Peyer's patch (tissue), 4 donors: Measurements from ENCODE around the gene MPC1. TPM values are rescaled to one million over a fixed set of nuclear protein-coding genes. Genes with fewer than 3 reads are reported as not detected.

Experiments
- DNase-seq, 3 donors: peaks; one replicate each; pipeline ENCODE4 v3.0.0-alpha.2; 2017 to 2019
- H3K27ac ChIP-seq, 4 donors: fragments of 200-600 bp; sonication (generic); one replicate each; pipeline ENCODE4 v1.5.1; 2016 to 2019
- H3K27me3 ChIP-seq, 2 donors: fragments of 200-600 bp; sonication (generic); one replicate each; pipeline ENCODE4 v1.5.1; 2019
- H3K36me3 ChIP-seq, 3 donors: fragments of 200-600 bp; sonication (generic); one replicate each; pipeline ENCODE4 v1.5.1; 2016 to 2019
- H3K4me1 ChIP-seq, 4 donors: fragments of 200-600 bp; sonication (generic); one replicate each; pipeline ENCODE4 v1.5.1; 2016 to 2019
- H3K4me3 ChIP-seq, 4 donors: fragments of 200-600 bp; sonication (generic); 1 replicate in 3 of 4; 2 replicates in 1 of 4; pipeline ENCODE4 v1.5.1; 2016 to 2019; ENCODE audit warnings: mild to moderate bottlenecking in 1 of 4
- H3K9me3 ChIP-seq, 4 donors: fragments of 200-600 bp; sonication (generic); one replicate each; pipeline ENCODE4 v1.5.1; 2016 to 2019; ENCODE audit warnings: mild to moderate bottlenecking in 1 of 4
- CTCF ChIP-seq, 6 experiments: fragments of 450-650 bp in 4 of 6; fragments of 200-600 bp in 2 of 6; sonication (generic) in 1 of 6; IDR thresholded peaks; one replicate each; pipeline ENCODE4 v1.5.1; 2017 to 2019; ENCODE audit warnings: antibody characterized with exemption in 6 of 6, mild to moderate bottlenecking in 3 of 6, moderate library complexity in 1 of 6
- POLR2A ChIP-seq, 2 donors: fragments of 450-650 bp; IDR thresholded peaks; one replicate each; pipeline ENCODE4 v1.5.1; 2017; ENCODE audit warnings: antibody characterized with exemption in 2 of 2, mild to moderate bottlenecking in 2 of 2, moderate library complexity in 2 of 2
- total RNA-seq, 4 donors: library from RNA; depleted of rRNA; stranded (reverse); fragments of >200 nt; gene quantifications; one replicate each; pipeline ENCODE4 v1.1.0, GENCODE V29; 2016

MPC1 gene
- total RNA-seq, 4 donors from 2014 or later, result 45.6 to 75.3 (median 59.8) TPM

- H3K4me1 ChIP-seq, result no peaks in the 10 kb centered on the region
- H3K36me3 ChIP-seq, result no peaks in the 10 kb centered on the region
- no peak overlapping the region for H3K4me3 ChIP-seq
- H3K9me3 ChIP-seq, result no peaks in the 10 kb centered on the region
- no peaks in the 10 kb centered on the region for H3K27me3 ChIP-seq
- H3K27ac ChIP-seq, result no peak overlapping the region
- TF ChIP-seq POLR2A (IDR thresholded peaks at IDR 0.05) (no peak), CTCF (IDR thresholded peaks at IDR 0.05) (no peak)
- DNase-seq, result no peak
Measured at GRCh38 chr6:166398348-166398747, 15.6 kb upstream of the MPC1 start.

- H3K9me3 ChIP-seq, result no peaks in the 10 kb centered on the region
- no peaks in the 10 kb centered on the region for H3K36me3 ChIP-seq
- H3K27ac ChIP-seq, result no peak overlapping the region
- TF ChIP-seq POLR2A (IDR thresholded peaks at IDR 0.05), result no peak
- TF ChIP-seq CTCF (IDR thresholded peaks at IDR 0.05), result no peak
- H3K27me3 ChIP-seq, result no peaks in the 10 kb centered on the region
- no peaks in the 10 kb centered on the region for H3K4me1 ChIP-seq
- no peak for DNase-seq
- no peak overlapping the region for H3K4me3 ChIP-seq
Measured at GRCh38 chr6:166397849-166398248, 15.1 kb upstream of the MPC1 start.

GRCh38 chr6:166395778-166396177 is 13.0 kb upstream of the MPC1 start:
- H3K9me3 ChIP-seq, result no peaks in the 10 kb centered on the region
- no peak overlapping the region for H3K4me3 ChIP-seq
- no peak for DNase-seq
- no peaks in the 10 kb centered on the region for H3K27me3 ChIP-seq
- TF ChIP-seq CTCF (IDR thresholded peaks at IDR 0.05) (no peak), POLR2A (IDR thresholded peaks at IDR 0.05) (no peak)
- H3K36me3 ChIP-seq, result no peaks in the 10 kb centered on the region
- H3K27ac ChIP-seq, result no peak overlapping the region
- H3K4me1 ChIP-seq, result no peaks in the 10 kb centered on the region

GRCh38 chr6:166395351-166395750 is 12.6 kb upstream of the MPC1 start:
- no peaks in the 10 kb centered on the region for H3K36me3 ChIP-seq
- H3K4me1 ChIP-seq, result no peaks in the 10 kb centered on the region
- no peak for DNase-seq
- H3K4me3 ChIP-seq, result no peak overlapping the region
- H3K27ac ChIP-seq, result no peak overlapping the region
- no peak for TF ChIP-seq POLR2A (IDR thresholded peaks at IDR 0.05)
- no peak for TF ChIP-seq CTCF (IDR thresholded peaks at IDR 0.05)
- H3K9me3 ChIP-seq, result no peaks in the 10 kb centered on the region
- no peaks in the 10 kb centered on the region for H3K27me3 ChIP-seq

GRCh38 chr6:166394036-166394892 is 11.5 kb upstream of the MPC1 start:
- DNase-seq, result no peak
- Histone ChIP-seq H3K4me1 (no peaks in the 10 kb centered on the region), H3K4me3 (no peak overlapping the region), H3K27ac (no peak overlapping the region), H3K27me3 (no peaks in the 10 kb centered on the region), H3K9me3 (no peaks in the 10 kb centered on the region), H3K36me3 (no peaks in the 10 kb centered on the region)
- TF ChIP-seq POLR2A (IDR thresholded peaks at IDR 0.05) (no peak), CTCF (IDR thresholded peaks at IDR 0.05) (no peak)
